HG02973 (cell line): ENCODE data around the gene JAKMIP2.
"Not testable (repeated sequence)": the region's sequence is repeated elsewhere in the genome, so short reads cannot be mapped to it uniquely, and the experiment has no call there.

ENCODE experiments used
- ATAC-seq: cut with Tn5 transposase; IDR thresholded peaks from one replicate; pipeline ENCODE4 v1.9.1; 2021; ENCODE audit warnings: moderate library complexity; ENCODE audit not compliant: unreplicated experiment

Gene JAKMIP2

GRCh38 chr5:147564124-147564486 is 218.4 kb downstream of the JAKMIP2 start:
- ATAC-seq, result no peak

- no peak for ATAC-seq
Measured at GRCh38 chr5:147563466-147564123, 218.9 kb downstream of the JAKMIP2 start.

GRCh38 chr5:147561435-147561834 is 221.1 kb downstream of the JAKMIP2 start:
- no peak for ATAC-seq

GRCh38 chr5:147560718-147561331 is 221.7 kb downstream of the JAKMIP2 start:
- ATAC-seq, result no peak

GRCh38 chr5:147559749-147560148 is 222.8 kb downstream of the JAKMIP2 start:
- ATAC-seq, result no peak

- ATAC-seq, result no peak
Measured at GRCh38 chr5:147558826-147559225, 223.7 kb downstream of the JAKMIP2 start.

GRCh38 chr5:147557876-147558745 is 224.4 kb downstream of the JAKMIP2 start:
- ATAC-seq, result no peak

- no peak for ATAC-seq
Measured at GRCh38 chr5:147555176-147555575, 227.4 kb downstream of the JAKMIP2 start.

- no peak for ATAC-seq
Measured at GRCh38 chr5:147554261-147554817, 228.2 kb downstream of the JAKMIP2 start.

GRCh38 chr5:147553817-147554216 is 228.7 kb downstream of the JAKMIP2 start:
- ATAC-seq, result not testable (repeated sequence)

GRCh38 chr5:147552897-147553296 is 229.6 kb downstream of the JAKMIP2 start:
- ATAC-seq, result no peak

- no peak for ATAC-seq
Measured at GRCh38 chr5:147551677-147552076, 230.9 kb downstream of the JAKMIP2 start.

- no peak for ATAC-seq
Measured at GRCh38 chr5:147547730-147548129, 234.8 kb downstream of the JAKMIP2 start.

- ATAC-seq, result no peak
Measured at GRCh38 chr5:147544556-147544955, 238.0 kb downstream of the JAKMIP2 start.

GRCh38 chr5:147539053-147539452 is 243.5 kb downstream of the JAKMIP2 start:
- no peak for ATAC-seq

- ATAC-seq, result no peak
Measured at GRCh38 chr5:147538236-147538635, 244.3 kb downstream of the JAKMIP2 start.
